GM23338 (cell line): ENCODE results near the gene ELMOD3.

Source experiments
- CREB1 ChIP-seq: fragments of 250-450 bp; sonication (Bioruptor Pico); IDR thresholded peaks from 2 replicates; pipeline ENCODE4 v1.5.0; 2020; ENCODE audit warnings: low read depth, mild to moderate bottlenecking, moderate library complexity
- CTCF ChIP-seq, 2 experiments: fragments of 200-600 bp in 1 of 2; sonication (generic) in 1 of 2; conservative IDR thresholded peaks; 2 replicates each; pipeline versions ENCODE4 v1.5.1 to v1.6.1; 2016 to 2017; ENCODE audit warnings: antibody characterized with exemption in 2 of 2, low read depth in 2 of 2, mild to moderate bottlenecking in 2 of 2, moderate library complexity in 1 of 2
- EZH2 ChIP-seq: fragments of 200-600 bp; sonication (generic); IDR thresholded peaks from one replicate; pipeline ENCODE4 v1.8.0; 2017; ENCODE audit warnings: antibody characterized with exemption, mild to moderate bottlenecking, low read depth; ENCODE audit not compliant: unreplicated experiment
- JUNB ChIP-seq: IDR thresholded peaks from one replicate; pipeline ENCODE4 v1.6.1; 2016; ENCODE audit warnings: antibody characterized with exemption; ENCODE audit not compliant: unreplicated experiment
- POLR2AphosphoS5 ChIP-seq: IDR thresholded peaks from 2 replicates; pipeline ENCODE4 v1.6.1; 2016; ENCODE audit warnings: antibody characterized with exemption, low read depth
- ZNF114 ChIP-seq: fragments of 250-450 bp; sonication (Bioruptor Pico); IDR thresholded peaks from 2 replicates; pipeline ENCODE4 v1.5.0; 2020; ENCODE audit warnings: mild to moderate bottlenecking, moderate library complexity

DNA sequence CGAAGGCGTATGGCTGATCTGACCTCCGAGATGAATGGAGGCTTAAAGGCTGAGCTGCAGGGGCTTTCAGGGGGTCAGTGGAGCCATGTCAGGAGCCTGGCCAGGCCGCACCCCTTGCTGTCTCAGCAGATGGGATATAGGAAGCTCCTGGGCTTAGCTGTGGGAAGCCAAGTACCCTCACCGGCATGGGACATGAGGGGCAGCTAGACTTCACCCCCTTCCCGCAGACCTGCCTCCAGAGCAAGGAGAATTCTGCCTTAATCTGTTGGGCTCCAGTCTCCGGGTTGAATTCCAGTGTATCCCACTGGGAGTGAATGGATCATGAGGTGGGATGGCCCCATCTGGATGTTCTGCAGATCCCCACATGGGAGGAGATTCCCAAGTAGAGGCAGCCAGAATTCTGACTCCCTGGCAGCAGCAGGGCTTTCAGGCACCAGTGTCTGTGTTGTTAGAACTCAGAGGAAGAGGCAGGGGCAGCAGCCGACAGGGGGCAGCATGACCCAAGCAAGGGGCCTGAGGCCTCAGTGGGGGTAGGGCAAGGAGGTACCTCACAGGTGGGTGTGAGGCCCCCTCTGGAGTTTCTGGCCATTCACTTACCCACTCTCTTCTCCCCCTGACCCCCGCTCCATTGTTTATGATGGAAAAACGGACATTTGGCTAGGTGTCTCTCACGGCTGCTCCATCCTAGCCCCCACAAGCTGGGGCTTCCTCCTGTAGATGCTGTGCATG is 36.5 kb downstream of the ELMOD3 start:
- TF ChIP-seq CTCF (conservative IDR thresholded peaks at IDR 0.05; ENCODE audit: low read depth in 2 of 2) (peak; percentile 85 to 96), POLR2AphosphoS5 (peak; percentile 37; the same call in 1 of the 2 replicates), EZH2 (no peak), ZNF114 (CRISPR knock-in tag) (no peak), CREB1 (CRISPR knock-in tag) (no peak), JUNB (no peak)
